Pulmonary artery endothelial cell (primary cell): ENCODE results near the gene DOCK3. TPM values are rescaled to one million over a fixed set of nuclear protein-coding genes. Genes with fewer than 3 reads are reported as not detected.
"Not testable (repeated sequence)": the region's sequence is repeated elsewhere in the genome, so short reads cannot be mapped to it uniquely, and the experiment has no call there.

Experiments
- DNase-seq: peaks from one replicate; pipeline ENCODE4 v3.0.0-alpha.2; 2011; ENCODE audit warnings: low read depth, low spot score
- total RNA-seq: library from RNA; depleted of rRNA; stranded (reverse); fragments of >200 nt; gene quantifications from 2 replicates; pipeline ENCODE4 v1.2.3, GENCODE V29; 2014

DOCK3 gene
- total RNA-seq, 1 donor from 2014 or later = under 0.01 TPM

DNA sequence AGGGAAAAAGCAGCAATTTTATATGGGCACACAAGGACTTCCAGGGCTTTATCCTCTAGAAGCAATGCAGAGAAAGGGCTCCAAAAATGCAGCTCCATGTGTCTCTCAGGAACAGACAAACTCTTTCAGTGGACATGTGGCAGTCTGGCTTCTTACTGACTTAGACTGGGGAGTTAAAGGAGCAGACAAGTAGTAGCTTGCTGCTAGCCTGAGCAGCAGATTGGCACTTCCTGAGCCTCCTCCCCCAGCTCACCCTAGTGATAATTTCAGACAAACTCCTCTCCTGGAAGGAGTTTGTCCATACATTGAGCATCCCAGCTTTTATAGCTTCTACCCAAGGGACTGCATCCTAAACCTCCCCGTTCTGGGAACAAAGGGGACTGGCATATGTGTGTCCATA is 608.7 kb downstream of the DOCK3 start:
- no peak for DNase-seq

DNA sequence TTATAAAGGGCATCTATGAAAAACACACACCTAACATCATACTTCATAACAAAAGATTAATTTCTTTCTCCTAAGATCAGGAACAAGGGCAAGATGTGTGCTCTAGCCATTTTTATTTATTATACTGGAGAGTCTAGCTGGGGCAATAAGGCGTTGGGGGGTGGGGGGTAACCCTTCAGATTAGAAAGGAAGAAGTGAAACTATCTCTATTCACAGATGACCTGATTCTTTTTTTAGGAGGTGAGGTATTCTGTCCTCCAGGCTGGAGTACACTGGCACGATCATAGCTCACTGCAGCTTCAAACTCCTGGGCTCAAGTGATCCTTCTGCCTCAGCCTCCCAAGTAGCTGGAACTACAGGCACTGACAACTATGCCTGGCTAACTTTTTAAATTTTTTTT is 620.9 kb downstream of the DOCK3 start:
- DNase-seq = no peak

GRCh38 chr3:51297333-51297732 is 622.6 kb downstream of the DOCK3 start:
- DNase-seq = no peak

DNA sequence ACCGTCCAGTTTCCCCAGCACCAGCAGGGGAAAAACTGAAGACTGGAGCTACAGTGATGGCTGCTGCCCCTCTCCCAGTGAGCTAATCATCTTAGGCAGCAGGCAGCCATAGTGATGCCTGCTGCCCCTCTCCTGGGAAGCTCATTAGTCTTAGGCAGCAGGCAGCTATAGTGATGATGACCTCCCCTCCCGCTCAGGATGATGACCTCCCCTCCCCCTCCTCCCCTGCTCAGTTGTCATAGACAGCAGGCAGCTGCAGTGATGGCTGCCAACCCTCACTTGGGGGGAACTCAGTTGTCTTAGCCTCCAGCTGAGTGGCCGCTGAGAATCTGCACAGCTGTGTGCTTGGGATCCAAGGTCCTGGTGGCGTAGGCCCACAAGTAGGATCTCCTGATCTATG is 629.5 kb downstream of the DOCK3 start:
- no peak for DNase-seq

GRCh38 chr3:51306093-51306492 is 631.4 kb downstream of the DOCK3 start:
- no peak for DNase-seq

DNA sequence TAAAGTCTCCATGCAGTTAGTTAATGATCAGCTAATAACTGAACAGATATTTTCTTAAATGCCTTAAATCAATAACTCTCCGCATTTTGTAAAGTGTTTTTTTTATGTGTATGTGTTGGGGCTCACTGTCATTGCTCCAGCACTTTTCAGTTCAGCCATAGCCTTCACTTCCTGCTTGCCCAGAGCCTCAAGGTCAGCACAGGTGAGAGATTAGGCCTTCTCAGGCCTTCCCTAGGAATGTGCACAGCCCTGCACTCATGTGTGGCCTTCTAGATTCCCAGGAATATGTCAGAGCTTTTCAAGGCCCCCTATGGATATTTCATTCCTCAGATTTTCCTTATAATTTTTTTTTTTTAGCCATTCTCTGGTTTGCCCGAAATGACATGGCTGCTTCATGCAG is 632.7 kb downstream of the DOCK3 start:
- DNase-seq = no peak

GRCh38 chr3:51307945-51308607 is 633.3 kb downstream of the DOCK3 start:
- not testable (repeated sequence) for DNase-seq

- no peak for DNase-seq
Measured at GRCh38 chr3:51311055-51311454, 636.3 kb downstream of the DOCK3 start.

GRCh38 chr3:51328206-51328605 is 653.5 kb downstream of the DOCK3 start:
- no peak for DNase-seq

- no peak for DNase-seq
Measured at GRCh38 chr3:51330046-51330445, 655.3 kb downstream of the DOCK3 start.

GRCh38 chr3:51332156-51332555 is 657.4 kb downstream of the DOCK3 start:
- no peak for DNase-seq

GRCh38 chr3:51333021-51333420 is 658.3 kb downstream of the DOCK3 start:
- DNase-seq = no peak

DNA sequence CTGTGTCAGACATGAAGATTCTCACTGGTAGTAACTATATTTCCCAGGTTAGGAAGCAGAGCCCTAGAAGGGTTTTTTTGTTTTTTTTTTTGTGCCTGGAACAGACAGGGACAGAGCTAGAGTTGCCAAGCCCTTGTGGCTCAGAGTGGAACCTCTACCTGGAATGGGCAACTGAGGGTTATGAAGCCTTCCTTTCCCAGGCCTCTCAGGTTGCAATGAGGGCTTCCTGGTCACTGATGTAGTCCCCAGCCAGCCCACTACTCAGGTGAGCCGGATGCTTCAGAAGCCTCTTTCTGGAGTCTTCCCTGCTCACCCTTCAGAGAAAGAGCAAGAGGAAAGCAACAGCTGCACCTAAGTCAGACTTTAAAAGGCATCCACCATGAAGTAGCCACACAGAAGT is 661.5 kb downstream of the DOCK3 start:
- DNase-seq = no peak

DNA sequence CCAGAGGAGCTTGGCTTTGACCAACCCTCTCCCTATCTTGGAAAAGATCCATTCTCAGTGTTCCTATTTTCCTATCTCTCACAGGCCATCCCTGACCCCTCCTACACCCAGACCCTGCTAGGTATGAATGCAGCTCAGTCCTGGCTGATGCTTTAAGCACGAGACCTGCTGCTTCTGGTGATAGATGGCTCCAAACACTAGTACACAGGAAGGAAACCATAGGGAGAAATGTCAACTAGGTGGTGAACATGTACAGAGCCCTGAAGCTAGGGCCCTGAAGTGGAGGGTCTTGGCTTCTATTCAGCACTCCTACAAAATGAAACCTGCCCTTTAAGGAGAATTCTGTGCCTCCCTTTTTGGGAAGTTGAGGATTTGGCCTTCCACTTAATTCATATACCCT is 662.9 kb downstream of the DOCK3 start:
- no peak for DNase-seq

GRCh38 chr3:51338632-51339031 is 663.9 kb downstream of the DOCK3 start:
- DNase-seq = no peak

DNA sequence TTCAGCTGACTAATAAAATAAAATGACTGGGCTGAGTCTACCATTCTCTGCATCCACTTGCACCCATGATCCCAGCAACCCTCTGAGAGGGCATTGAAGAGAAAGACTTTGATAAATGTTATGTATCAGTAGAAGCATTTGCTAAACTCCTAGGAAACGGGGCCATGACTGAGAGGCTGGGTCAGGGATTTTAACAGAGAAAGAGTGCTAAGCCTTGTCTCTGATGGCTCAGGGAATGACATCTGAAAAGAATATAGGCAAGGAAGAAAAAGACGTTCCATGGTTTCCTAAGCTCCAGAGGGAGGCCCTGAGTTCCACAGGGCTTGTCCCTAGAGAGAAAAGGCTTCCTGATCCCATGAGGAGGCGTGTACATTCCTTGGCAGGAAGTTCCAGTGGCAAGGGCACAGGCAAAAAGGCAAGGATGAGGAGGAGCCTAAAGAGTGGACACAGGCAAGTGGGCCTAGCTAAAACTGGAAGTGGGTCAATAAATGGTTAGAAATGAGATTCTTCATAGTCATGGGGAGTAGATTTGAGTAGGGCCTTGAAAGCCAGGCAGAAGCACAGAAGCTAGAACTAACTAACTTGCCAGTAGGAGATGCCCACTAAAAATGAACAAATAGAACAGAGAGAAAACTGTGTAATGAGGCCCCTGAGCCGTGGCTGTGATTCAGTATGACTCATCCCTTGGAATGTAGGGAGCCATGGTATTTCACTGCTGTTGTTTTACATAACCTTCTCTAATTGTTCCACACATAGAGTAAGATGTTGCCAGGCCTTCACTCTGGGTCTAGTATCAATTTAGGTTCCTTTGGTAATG is 665.5 kb downstream of the DOCK3 start:
- DNase-seq = peak; percentile 79

- no peak for DNase-seq
Measured at GRCh38 chr3:51340989-51341636, 666.4 kb downstream of the DOCK3 start.

GRCh38 chr3:51343918-51344687 is 669.4 kb downstream of the DOCK3 start:
- no peak for DNase-seq

GRCh38 chr3:51350751-51351150 is 676.0 kb downstream of the DOCK3 start:
- DNase-seq = no peak

DNA sequence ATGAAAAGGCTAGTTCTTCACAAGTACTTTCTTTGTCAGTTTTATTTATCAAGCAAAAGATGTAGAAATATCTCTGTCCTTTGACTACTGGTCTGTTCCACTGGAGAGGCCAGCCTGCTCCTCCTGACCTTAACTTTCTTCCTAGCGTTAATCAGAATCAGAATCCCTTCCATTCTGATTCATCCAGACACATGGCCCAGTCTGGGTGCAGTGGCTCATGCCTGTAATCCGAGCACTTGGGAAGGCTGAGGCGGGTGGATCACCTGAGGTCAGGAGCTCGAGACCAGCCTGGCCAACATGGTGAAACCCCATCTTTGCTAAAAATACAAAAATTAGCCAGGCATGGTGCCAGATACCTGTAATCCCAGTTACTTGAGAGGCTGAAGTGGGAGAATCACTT is 678.4 kb downstream of the DOCK3 start:
- no peak for DNase-seq

DNA sequence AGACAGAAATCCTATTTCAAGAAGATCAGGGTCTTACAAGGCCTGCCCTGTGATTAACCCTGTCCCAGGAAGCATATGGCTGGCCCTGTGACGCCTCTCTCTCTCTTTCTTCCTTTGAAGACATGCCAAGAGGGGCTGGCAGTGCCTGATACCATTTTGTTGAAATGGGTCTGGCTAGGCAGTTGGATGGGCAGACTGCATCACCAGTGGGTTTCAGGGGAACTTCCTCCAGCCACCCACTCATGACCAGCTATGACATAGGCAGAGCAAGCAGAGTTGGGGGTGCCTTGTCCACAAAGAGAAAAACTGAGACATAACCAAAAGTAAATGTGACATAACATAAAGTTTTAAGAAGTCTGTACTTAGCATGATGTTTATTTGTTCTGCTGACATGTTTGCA is 679.0 kb downstream of the DOCK3 start:
- no peak for DNase-seq

GRCh38 chr3:51354172-51354571 is 679.4 kb downstream of the DOCK3 start:
- DNase-seq = no peak
